Fibroblast of the aortic adventitia (primary cell): ENCODE measurements around the gene VPS4B. TPM values are rescaled to one million over a fixed set of nuclear protein-coding genes. Genes with fewer than 3 reads are reported as not detected.

ENCODE experiments used
- DNase-seq: peaks from one replicate; pipeline ENCODE4 v3.0.0-alpha.2; 2010; ENCODE audit warnings: low read depth
- H3K4me3 ChIP-seq: 2 replicates; pipeline ENCODE4 v1.5.1; 2011; ENCODE audit warnings: low read depth, mild to moderate bottlenecking, control low read depth, low read length, moderate library complexity
- total RNA-seq: library from RNA; depleted of rRNA; stranded (reverse); fragments of >200 nt; gene quantifications from 2 replicates; pipeline ENCODE4 v1.2.3, GENCODE V29; 2012; ENCODE audit warnings: low replicate concordance
- TF ChIP-seq, protein P1 (sequence below): IDR thresholded peaks from 2 replicates; pipeline ENCODE4 v1.5.1; 2011; ENCODE audit warnings: mild to moderate bottlenecking, low read length, control low read depth, inconsistent platforms; ENCODE audit not compliant: insufficient read depth

VPS4B gene
- total RNA-seq, 1 donor = 38.1 TPM

DNA sequence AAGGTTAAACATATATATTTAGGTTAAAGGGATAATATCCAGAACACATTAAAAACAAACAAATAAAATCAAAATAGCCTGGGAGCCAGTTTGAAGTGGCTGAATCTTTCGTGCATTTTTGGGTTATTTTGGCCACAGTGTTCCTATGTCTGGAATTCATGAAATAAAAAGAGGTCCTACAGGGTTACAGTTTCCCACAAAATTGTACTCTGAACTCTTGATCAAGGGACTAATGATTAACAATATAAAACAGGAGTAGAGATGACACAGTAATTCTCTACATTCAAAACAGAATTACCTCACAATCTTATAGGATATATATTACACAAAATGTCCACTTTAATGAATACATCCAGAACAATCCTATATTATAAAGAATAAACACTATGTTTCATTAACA lies 24.9 kb downstream of the VPS4B start:
- DNase-seq = no peak
- no peak overlapping the region for H3K4me3 ChIP-seq
- TF ChIP-seq, protein P1, sequence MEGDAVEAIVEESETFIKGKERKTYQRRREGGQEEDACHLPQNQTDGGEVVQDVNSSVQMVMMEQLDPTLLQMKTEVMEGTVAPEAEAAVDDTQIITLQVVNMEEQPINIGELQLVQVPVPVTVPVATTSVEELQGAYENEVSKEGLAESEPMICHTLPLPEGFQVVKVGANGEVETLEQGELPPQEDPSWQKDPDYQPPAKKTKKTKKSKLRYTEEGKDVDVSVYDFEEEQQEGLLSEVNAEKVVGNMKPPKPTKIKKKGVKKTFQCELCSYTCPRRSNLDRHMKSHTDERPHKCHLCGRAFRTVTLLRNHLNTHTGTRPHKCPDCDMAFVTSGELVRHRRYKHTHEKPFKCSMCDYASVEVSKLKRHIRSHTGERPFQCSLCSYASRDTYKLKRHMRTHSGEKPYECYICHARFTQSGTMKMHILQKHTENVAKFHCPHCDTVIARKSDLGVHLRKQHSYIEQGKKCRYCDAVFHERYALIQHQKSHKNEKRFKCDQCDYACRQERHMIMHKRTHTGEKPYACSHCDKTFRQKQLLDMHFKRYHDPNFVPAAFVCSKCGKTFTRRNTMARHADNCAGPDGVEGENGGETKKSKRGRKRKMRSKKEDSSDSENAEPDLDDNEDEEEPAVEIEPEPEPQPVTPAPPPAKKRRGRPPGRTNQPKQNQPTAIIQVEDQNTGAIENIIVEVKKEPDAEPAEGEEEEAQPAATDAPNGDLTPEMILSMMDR = no peak

DNA sequence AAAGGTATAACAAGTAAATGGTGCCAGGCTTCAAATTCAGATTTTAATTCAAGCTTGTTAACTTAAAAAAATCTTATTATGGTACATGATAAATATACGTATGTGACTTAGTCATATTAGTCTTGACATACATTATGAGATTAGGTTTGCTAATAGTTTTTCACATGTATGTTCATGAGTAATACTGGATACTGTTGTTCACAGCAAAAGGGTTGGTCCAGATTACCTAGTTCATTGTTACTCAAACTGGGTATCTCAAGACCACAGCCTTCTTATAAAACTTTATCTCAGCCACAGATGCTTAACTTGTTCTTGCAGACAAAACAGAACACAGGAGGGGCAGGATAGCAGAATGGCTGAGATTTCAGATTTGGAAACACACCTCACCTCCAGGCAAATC lies 26.8 kb downstream of the VPS4B start:
- TF ChIP-seq, protein P1 = no peak
- DNase-seq = no peak
- H3K4me3 ChIP-seq = no peak overlapping the region

DNA sequence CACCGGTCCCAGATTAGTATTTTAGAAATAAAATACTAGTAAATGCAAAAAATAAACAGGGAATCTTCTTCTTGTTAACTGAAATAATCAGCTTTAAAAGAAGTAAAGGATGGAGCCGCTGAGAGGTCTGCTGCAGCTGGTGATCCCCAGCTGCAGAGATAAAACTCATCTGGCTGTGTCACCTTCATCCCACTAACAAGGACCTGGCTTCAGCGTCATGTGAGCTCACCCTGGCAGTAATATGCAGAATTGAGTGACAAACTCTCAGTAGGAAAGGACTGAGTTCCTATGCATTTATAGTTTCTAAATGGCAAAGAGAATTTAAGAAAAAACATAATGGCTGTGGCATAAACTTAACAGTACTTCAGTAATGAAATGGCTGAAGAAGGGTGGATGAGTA lies 27.3 kb downstream of the VPS4B start:
- no peak overlapping the region for H3K4me3 ChIP-seq
- TF ChIP-seq, protein P1 = no peak
- no peak for DNase-seq

DNA sequence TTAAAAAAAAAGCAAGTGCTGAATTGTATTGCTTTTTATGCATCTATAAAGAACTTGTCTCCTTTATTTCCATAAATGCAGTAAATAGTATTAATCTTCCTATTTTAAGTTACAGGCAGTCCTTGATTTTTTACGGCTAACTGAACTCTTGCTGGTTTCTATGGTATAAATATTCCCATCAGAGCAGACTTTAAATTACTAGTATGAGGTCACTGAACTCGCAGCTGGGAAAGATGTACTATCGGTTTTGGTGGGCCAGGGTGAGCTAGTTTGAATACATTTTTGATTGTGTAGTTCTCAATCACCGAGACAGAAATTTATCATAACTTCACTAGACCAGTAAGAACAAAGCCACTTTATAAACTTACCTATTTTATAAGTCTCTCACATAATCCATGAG lies 34.4 kb downstream of the VPS4B start:
- TF ChIP-seq, protein P1 = no peak
- no peak for DNase-seq
- no peak overlapping the region for H3K4me3 ChIP-seq

DNA sequence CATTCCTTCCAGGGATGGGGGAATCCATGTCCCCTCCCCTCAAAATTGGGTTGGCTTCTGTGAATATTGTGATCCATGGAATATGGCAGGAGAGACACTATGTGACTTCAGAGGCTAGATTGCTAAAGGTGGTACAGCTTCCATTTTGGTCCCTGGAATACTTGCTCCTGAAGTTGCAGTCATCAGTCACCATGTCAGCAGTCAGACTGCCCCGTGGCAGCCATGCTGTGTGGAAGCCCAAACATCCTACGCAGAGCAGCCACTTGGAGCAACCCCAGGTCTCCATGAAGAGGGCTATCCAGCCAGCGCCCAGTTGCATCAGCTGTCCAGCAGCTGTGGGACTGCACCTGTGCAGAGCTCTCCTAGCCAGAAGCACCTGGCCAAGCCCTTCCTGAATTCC lies 39.4 kb downstream of the VPS4B start:
- TF ChIP-seq, protein P1 = no peak
- no peak overlapping the region for H3K4me3 ChIP-seq
- no peak for DNase-seq

DNA sequence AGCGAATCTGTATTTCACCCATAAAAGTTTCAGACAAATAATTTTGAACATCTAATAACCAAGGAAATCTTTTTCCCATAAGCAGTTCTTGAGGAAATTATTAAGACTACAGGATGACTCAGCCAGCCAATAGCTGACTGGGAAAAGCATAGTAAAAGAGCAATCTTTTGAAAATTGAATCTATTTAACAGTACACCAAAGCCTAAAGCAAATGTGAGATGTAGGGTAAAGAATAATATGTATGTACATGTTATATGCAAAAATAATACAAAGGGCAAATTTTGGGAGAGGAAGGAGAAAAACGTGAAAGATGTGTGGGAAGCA lies 42.7 kb downstream of the VPS4B start:
- TF ChIP-seq, protein P1 = no peak
- H3K4me3 ChIP-seq = no peak overlapping the region
- no peak for DNase-seq

DNA sequence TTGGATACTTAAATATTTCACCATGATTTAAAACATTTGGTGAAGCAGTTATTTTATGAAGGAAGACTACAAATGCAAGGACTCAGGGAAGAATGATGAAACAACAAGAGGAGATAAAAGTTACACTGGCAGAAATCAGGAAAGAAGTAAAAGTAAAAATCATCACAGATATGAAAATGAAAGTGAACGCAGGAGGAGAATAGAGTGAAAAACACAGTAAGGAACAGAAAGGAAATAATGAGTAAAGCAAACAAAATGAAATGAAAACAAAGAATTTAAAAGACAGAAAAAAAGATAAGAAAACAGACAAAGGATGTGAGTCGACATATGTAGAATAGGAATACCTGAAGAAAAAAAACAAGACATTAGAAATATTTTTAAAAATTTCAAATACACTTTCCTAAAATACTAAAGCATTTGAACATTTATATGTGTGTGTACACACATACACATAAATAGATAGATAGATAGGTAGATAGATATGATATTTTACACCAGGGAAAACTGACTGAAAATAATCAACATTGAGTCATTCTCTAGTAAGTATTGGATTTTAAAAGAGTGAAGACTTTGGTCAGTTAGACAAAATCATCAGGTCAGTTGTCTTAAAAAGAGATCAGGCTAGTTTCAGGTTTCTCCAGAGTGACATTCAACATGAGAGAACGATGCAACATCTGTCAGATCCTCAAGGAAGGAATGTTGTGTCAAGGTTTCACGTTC lies 43.2 kb downstream of the VPS4B start:
- TF ChIP-seq, protein P1 = no peak
- H3K4me3 ChIP-seq = no peak overlapping the region
- no peak for DNase-seq
